Activated CD4-positive, alpha-beta T cell treated with anti-CD3 and anti-CD28 coated beads, Interleukin-2, amount 50 U/mL, for 24 hours (primary cell): ENCODE data around the gene SEMA3A.

Source experiments
- DNase-seq, 2 donors: peaks; one replicate each; pipeline ENCODE4 v3.0.0-alpha.2; 2020; ENCODE audit warnings: low read depth in 1 of 2, low spot score in 1 of 2

Gene SEMA3A

GRCh38 chr7:83937930-83938329 is 256.7 kb downstream of the SEMA3A start:
- no peak for DNase-seq

GRCh38 chr7:83936056-83936708 is 258.4 kb downstream of the SEMA3A start:
- DNase-seq: peak in 1 of 2 donors; percentile 22

- no peak for DNase-seq
Measured at GRCh38 chr7:83934118-83934734, 260.4 kb downstream of the SEMA3A start.

- DNase-seq: no peak
Measured at GRCh38 chr7:83931968-83932367, 262.6 kb downstream of the SEMA3A start.

GRCh38 chr7:83930262-83930661 is 264.3 kb downstream of the SEMA3A start:
- no peak for DNase-seq

- no peak for DNase-seq
Measured at GRCh38 chr7:83925860-83926259, 268.7 kb downstream of the SEMA3A start.

GRCh38 chr7:83921941-83922607 is 272.5 kb downstream of the SEMA3A start:
- DNase-seq: no peak

GRCh38 chr7:83921271-83921940 is 273.2 kb downstream of the SEMA3A start:
- no peak for DNase-seq

- no peak for DNase-seq
Measured at GRCh38 chr7:83918142-83918541, 276.4 kb downstream of the SEMA3A start.

- no peak for DNase-seq
Measured at GRCh38 chr7:83913174-83913573, 281.4 kb downstream of the SEMA3A start.

GRCh38 chr7:83908526-83908925 is 286.1 kb downstream of the SEMA3A start:
- no peak for DNase-seq
